Vagina (tissue), 2 donors: ENCODE results near the gene TRPV5.

Experiments
- CTCF ChIP-seq, 3 experiments: fragments of 450-650 bp in 2 of 3; fragments of 200-600 bp in 1 of 3; sonication (generic) in 1 of 3; IDR thresholded peaks; one replicate each; pipeline ENCODE4 v1.5.1; 2017 to 2019; ENCODE audit warnings: antibody characterized with exemption in 3 of 3, mild to moderate bottlenecking in 2 of 3, moderate library complexity in 2 of 3
- POLR2A ChIP-seq, 2 donors: fragments of 450-650 bp; IDR thresholded peaks; one replicate each; pipeline ENCODE4 v1.6.1; 2017; ENCODE audit warnings: antibody characterized with exemption in 2 of 2, mild to moderate bottlenecking in 2 of 2, moderate library complexity in 2 of 2

- TF ChIP-seq CTCF (IDR thresholded peaks at IDR 0.05) (peak in 2 of 3 experiments; percentile 7 to 14), POLR2A (IDR thresholded peaks at IDR 0.05) (no peak)
Observed at GRCh38 chr7:142866361-142867096, 67.0 kb downstream of the TRPV5 start.
